Endothelial cell of umbilical vein (primary cell): ENCODE data around the gene CLDN2.

Experiments used
- EZH2 ChIP-seq: IDR thresholded peaks from 2 replicates; pipeline ENCODE4 v1.6.1; 2012; ENCODE audit warnings: borderline replicate concordance, low read depth, mild to moderate bottlenecking, moderate library complexity, low read length, inconsistent platforms; ENCODE audit not compliant: severe bottlenecking
- FOS ChIP-seq: IDR thresholded peaks from 2 replicates; pipeline ENCODE4 v1.6.1; 2011; ENCODE audit warnings: mild to moderate bottlenecking, low read length, moderate library complexity, borderline replicate concordance; ENCODE audit not compliant: insufficient read depth
- GATA2 ChIP-seq: IDR thresholded peaks from 2 replicates; pipeline ENCODE4 v1.7.0; 2011; ENCODE audit warnings: low read depth, mild to moderate bottlenecking, moderate library complexity, mixed read lengths, low read length; ENCODE audit not compliant: insufficient read length, insufficient read depth
- JUN ChIP-seq: IDR thresholded peaks from 2 replicates; pipeline ENCODE4 v1.6.1; 2011; ENCODE audit warnings: borderline replicate concordance, low read depth; ENCODE audit not compliant: insufficient read length, insufficient read depth
- POLR2A ChIP-seq: IDR thresholded peaks from 2 replicates; pipeline ENCODE4 v1.6.1; 2012; ENCODE audit warnings: low read depth, mild to moderate bottlenecking, control low read depth, low read length
- POLR2AphosphoS5 ChIP-seq: IDR thresholded peaks from 2 replicates; pipeline ENCODE4 v1.6.1; 2012; ENCODE audit warnings: low read depth, mild to moderate bottlenecking, control low read depth, low read length, moderate library complexity; ENCODE audit not compliant: insufficient read depth
- TF ChIP-seq, protein P1 (sequence below), 2 donors: IDR thresholded peaks; 1 replicate in 1 of 2; 2 replicates in 1 of 2; pipeline ENCODE4 v1.5.1; 2011; ENCODE audit warnings: low read length in 2 of 2, mild to moderate bottlenecking in 2 of 2, moderate library complexity in 2 of 2, control low read depth in 1 of 2, inconsistent platforms in 1 of 2, low read depth in 1 of 2; ENCODE audit not compliant: insufficient read depth in 1 of 2; ENCODE audit errors: extremely low read depth in 1 of 2
- TF ChIP-seq, protein P2 (sequence below): IDR thresholded peaks from 2 replicates; pipeline ENCODE4 v1.6.1; 2011; ENCODE audit not compliant: insufficient read depth, insufficient read length

DNA sequence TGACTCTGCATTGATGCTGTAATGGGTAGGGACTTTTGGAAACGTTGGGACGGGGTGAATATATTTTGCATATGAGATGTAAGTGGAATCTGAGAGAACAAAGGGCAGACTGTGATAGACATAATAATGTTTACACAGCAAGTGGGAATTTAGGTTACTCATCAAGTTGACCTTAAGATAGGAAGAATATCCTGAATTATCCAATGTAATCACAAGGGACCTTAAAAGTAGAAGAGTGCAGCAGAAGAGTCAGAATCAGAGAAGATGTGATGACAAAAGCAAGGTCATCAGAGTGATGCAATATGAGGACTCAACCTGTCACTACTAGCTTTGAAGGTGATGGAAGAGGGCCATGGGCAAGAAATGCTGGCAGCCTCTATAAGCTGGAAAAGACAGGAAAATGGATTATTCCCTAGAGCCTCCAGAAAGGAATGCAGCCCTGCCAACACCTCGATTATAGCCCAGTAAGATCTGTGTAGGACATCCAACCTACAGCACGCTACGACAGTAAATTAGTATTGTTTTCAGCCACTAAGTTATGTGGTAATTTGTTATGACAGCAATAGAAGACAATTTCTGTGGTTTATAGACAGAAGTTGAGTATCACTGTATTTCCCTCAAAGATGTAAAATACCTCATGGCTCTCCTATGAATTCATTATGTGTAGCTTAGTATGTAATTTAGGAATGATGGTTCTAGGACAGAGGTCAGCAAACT, 53.4 kb downstream of the CLDN2 start:
- TF ChIP-seq, protein P1, sequence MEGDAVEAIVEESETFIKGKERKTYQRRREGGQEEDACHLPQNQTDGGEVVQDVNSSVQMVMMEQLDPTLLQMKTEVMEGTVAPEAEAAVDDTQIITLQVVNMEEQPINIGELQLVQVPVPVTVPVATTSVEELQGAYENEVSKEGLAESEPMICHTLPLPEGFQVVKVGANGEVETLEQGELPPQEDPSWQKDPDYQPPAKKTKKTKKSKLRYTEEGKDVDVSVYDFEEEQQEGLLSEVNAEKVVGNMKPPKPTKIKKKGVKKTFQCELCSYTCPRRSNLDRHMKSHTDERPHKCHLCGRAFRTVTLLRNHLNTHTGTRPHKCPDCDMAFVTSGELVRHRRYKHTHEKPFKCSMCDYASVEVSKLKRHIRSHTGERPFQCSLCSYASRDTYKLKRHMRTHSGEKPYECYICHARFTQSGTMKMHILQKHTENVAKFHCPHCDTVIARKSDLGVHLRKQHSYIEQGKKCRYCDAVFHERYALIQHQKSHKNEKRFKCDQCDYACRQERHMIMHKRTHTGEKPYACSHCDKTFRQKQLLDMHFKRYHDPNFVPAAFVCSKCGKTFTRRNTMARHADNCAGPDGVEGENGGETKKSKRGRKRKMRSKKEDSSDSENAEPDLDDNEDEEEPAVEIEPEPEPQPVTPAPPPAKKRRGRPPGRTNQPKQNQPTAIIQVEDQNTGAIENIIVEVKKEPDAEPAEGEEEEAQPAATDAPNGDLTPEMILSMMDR (IDR thresholded peaks at IDR 0.05; ENCODE audit: extremely low read depth in 1 of 2, insufficient read depth in 1 of 2, low read depth in 1 of 2, low read length in 2 of 2) = no peak
- no peak for TF ChIP-seq POLR2A
- TF ChIP-seq POLR2AphosphoS5 = no peak
- no peak for TF ChIP-seq FOS
- no peak for TF ChIP-seq EZH2
- TF ChIP-seq JUN = no peak
- TF ChIP-seq, protein P2, sequence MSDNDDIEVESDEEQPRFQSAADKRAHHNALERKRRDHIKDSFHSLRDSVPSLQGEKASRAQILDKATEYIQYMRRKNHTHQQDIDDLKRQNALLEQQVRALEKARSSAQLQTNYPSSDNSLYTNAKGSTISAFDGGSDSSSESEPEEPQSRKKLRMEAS = no peak
- no peak for TF ChIP-seq GATA2
